Stomach (tissue), 9 donors: ENCODE data around the gene TTK. TPM values are rescaled to one million over a fixed set of nuclear protein-coding genes. Genes with fewer than 3 reads are reported as not detected.

ENCODE experiments used
- DNase-seq, 2 donors: peaks; one replicate each; pipeline versions ENCODE4 v3.0.0 to v3.0.0-alpha.2; 2013 to 2019
- H3K27ac ChIP-seq, 5 donors: fragments of 200-600 bp in 4 of 5; sonication (generic) in 4 of 5; one replicate each; pipeline ENCODE4 v1.5.1; 2013 to 2019; ENCODE audit warnings: mild to moderate bottlenecking in 1 of 5, moderate library complexity in 1 of 5
- H3K27me3 ChIP-seq, 3 donors: fragments of 200-600 bp; sonication (generic); one replicate each; pipeline ENCODE4 v1.5.1; 2017 to 2019; ENCODE audit warnings: mixed run types in 1 of 3
- H3K36me3 ChIP-seq, 4 donors: fragments of 200-600 bp; sonication (generic); 1 replicate in 3 of 4; 2 replicates in 1 of 4; pipeline ENCODE4 v1.5.1; 2016 to 2019
- H3K4me1 ChIP-seq, 4 donors: fragments of 200-600 bp; sonication (generic); one replicate each; pipeline ENCODE4 v1.5.1; 2016 to 2019
- H3K4me3 ChIP-seq, 4 donors: fragments of 200-600 bp; sonication (generic) in 3 of 4; one replicate each; pipeline ENCODE4 v1.5.1; 2016 to 2019; ENCODE audit warnings: mild to moderate bottlenecking in 1 of 4
- H3K9me3 ChIP-seq, 4 donors: fragments of 200-600 bp; sonication (generic); one replicate each; pipeline ENCODE4 v1.5.1; 2016 to 2019
- EP300 ChIP-seq: sonication (generic); formaldehyde crosslinking; IDR thresholded peaks from one replicate; pipeline ENCODE4 v1.6.1; 2017; ENCODE audit warnings: antibody characterized with exemption
- POLR2A ChIP-seq, 4 donors: fragments of 450-650 bp; IDR thresholded peaks; one replicate each; pipeline ENCODE4 v1.6.1; 2016; ENCODE audit warnings: antibody characterized with exemption in 4 of 4, control low read depth in 2 of 4, mild to moderate bottlenecking in 1 of 4, moderate library complexity in 1 of 4
- POLR2AphosphoS5 ChIP-seq, 3 donors: sonication (generic); formaldehyde crosslinking; IDR thresholded peaks; one replicate each; pipeline ENCODE4 v1.6.1; 2016; ENCODE audit warnings: antibody characterized with exemption in 3 of 3
- WGBS, 5 donors: extraction: QIAGEN DNeasy Blood & Tissue Kit in 3 of 5; methylation state at CpG; one replicate each; pipeline versions ENCODE4 v1.1.5 to v1.1.7; 2013 to 2018; 5-methylcytosine and 5-hydroxymethylcytosine counted together
- intact Hi-C: fragments of 100-400 bp; cut with DNase I; formaldehyde crosslinking; loops from one replicate; pipeline ENCODE4 v1.15.1; 2023; ENCODE audit warnings: low total_unique reads
- polyA plus RNA-seq, 3 donors: library from polyadenylated mRNA; stranded (reverse); fragments of 200-250 nt; gene quantifications; one replicate each; pipeline ENCODE4 v1.2.3, GENCODE V29; 2013
- total RNA-seq, 5 donors: library from RNA; depleted of rRNA; stranded (reverse); fragments of >200 nt; gene quantifications; one replicate each; pipeline versions ENCODE4 v1.1.0 to v1.2.3, GENCODE V29; 2014 to 2016
- TF ChIP-seq, protein P1 (sequence below), 7 experiments: fragments of 450-650 bp in 4 of 7; fragments of 200-600 bp in 3 of 7; sonication (generic) in 3 of 7; IDR thresholded peaks; one replicate each; pipeline ENCODE4 v1.5.1; 2016 to 2019; ENCODE audit warnings: antibody characterized with exemption in 7 of 7, control low read depth in 2 of 7, mild to moderate bottlenecking in 1 of 7
- donor health status: healthy with polysubstance abuse.
- donor health status: Bipolar disorder and iron deficiency.
- donor health status: healthy.

Gene TTK
- total and polyA plus RNA-seq, 8 donors: 1.5 to 22.8 (median 5.6) TPM; not detected in 2

DNA sequence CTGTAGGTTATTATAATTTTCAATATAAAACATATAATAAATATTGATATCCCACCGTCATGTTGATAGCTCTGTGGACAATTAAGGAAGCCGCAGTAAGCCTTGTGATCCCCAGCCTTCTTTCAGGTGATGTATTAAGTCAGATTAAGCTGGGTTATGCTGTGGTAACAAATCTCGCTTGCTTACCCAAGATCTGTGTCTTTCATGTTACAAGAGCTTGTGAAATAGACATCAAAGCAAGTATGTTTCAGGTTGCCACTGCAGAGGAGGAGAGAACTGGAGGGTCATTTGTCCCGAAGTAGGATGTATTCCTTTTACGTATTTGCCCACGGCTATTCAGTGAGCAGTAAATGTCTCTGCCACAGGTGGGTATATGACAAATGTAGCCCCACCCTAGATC is 84.2 kb downstream of the TTK start:
- no peaks in the 10 kb centered on the region for H3K27me3 ChIP-seq
- no peak overlapping the region for H3K4me3 ChIP-seq
- no peaks in the 10 kb centered on the region for H3K9me3 ChIP-seq
- no peaks in the 10 kb centered on the region for H3K36me3 ChIP-seq
- WGBS, 5 donors: 87 to 91% (median 90%) methylated on average over 6 of the region's 6 CpGs
- H3K27ac ChIP-seq: no peak overlapping the region
- no peak for DNase-seq
- TF ChIP-seq POLR2A (IDR thresholded peaks at IDR 0.05): no peak
- no peak for TF ChIP-seq POLR2AphosphoS5 (IDR thresholded peaks at IDR 0.05)
- TF ChIP-seq EP300: no peak
- TF ChIP-seq, protein P1, sequence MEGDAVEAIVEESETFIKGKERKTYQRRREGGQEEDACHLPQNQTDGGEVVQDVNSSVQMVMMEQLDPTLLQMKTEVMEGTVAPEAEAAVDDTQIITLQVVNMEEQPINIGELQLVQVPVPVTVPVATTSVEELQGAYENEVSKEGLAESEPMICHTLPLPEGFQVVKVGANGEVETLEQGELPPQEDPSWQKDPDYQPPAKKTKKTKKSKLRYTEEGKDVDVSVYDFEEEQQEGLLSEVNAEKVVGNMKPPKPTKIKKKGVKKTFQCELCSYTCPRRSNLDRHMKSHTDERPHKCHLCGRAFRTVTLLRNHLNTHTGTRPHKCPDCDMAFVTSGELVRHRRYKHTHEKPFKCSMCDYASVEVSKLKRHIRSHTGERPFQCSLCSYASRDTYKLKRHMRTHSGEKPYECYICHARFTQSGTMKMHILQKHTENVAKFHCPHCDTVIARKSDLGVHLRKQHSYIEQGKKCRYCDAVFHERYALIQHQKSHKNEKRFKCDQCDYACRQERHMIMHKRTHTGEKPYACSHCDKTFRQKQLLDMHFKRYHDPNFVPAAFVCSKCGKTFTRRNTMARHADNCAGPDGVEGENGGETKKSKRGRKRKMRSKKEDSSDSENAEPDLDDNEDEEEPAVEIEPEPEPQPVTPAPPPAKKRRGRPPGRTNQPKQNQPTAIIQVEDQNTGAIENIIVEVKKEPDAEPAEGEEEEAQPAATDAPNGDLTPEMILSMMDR (IDR thresholded peaks at IDR 0.05): no peak
- no peaks in the 10 kb centered on the region for H3K4me1 ChIP-seq
- intact Hi-C loops: no loop called here

DNA sequence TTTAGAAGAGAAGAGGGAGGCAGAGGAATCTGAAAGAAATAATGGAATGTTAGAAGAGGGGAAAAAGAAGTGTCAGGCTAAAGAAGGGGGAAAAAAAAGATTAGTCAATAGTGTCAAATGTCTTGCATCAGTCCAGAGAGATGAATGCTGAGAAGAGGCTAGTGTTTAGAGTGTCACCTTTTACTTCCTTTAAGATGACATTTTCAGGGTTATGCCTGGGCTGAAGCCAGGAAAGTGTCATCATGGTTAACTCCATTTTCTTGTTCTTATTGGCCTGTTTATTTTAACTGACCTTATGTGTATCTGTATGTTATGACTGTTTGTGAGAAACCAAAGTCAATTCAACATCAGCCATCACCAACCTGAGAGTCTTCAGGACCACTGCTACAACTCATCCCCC is 87.1 kb downstream of the TTK start:
- intact Hi-C loops: loop anchor here (5.0 kb wide), 1 partner anchor 144 kb away; the partner anchor contains the start of gene ELOVL4
- TF ChIP-seq EP300: no peak
- no peak for TF ChIP-seq POLR2A (IDR thresholded peaks at IDR 0.05)
- TF ChIP-seq POLR2AphosphoS5 (IDR thresholded peaks at IDR 0.05): no peak
- TF ChIP-seq, protein P1 (IDR thresholded peaks at IDR 0.05): no peak

More for the DNA sequence above, 87.1 kb downstream of the TTK start:
- no peaks in the 10 kb centered on the region for H3K4me1 ChIP-seq
- no peak for DNase-seq
- H3K36me3 ChIP-seq: no peaks in the 10 kb centered on the region
- no peak overlapping the region for H3K27ac ChIP-seq
- no peak overlapping the region for H3K4me3 ChIP-seq
- no peaks in the 10 kb centered on the region for H3K27me3 ChIP-seq
- H3K9me3 ChIP-seq: no peaks in the 10 kb centered on the region

Other genes starting within 250 kb of the TTK start
- gene ELOVL4, start 57.1 kb upstream of the TTK start, total RNA-seq: 1 to 10 TPM in 4 of 5 donors, not detected in 1; 1.4 to 5.8 (median 3.8) TPM
- 1 to 10 TPM in 1 of 3 donors, under 1 TPM in 2; 0.12 to 1.9 (median 0.46) TPM for gene ELOVL4, start 57.1 kb upstream of the TTK start, polyA plus RNA-seq
- 10 to 100 TPM; 16.7 to 44.6 (median 26.3) TPM for gene BCKDHB, start 102.0 kb downstream of the TTK start, total RNA-seq
- gene BCKDHB, start 102.0 kb downstream of the TTK start, polyA plus RNA-seq: 10 to 100 TPM in 2 of 3 donors, 1 to 10 TPM in 1; 7.8 to 16.5 (median 13.1) TPM